HCT116 (cell line): Measurements from ENCODE around the gene VAPA. TPM values are rescaled to one million over a fixed set of nuclear protein-coding genes. Genes with fewer than 3 reads are reported as not detected.

Source experiments
- ATAC-seq: fragments of 200-7000 bp; cut with Tn5 transposase; 2 replicates; pipeline ENCODE4 v1.9.1; 2020; ENCODE audit warnings: mild to moderate bottlenecking, moderate library complexity
- BruUV-seq: library from RNA; stranded (reverse); fragments of 400-500 nt; replicated peaks from 2 replicates; lab custom pipeline; 2021; lab: Mats Ljungman, UMichigan
- CTCF ChIA-PET: fragments of 300-600 bp; sonication (Branson Sonifier 250); formaldehyde crosslinking; loops from one replicate; lab custom pipeline; 2021; ENCODE audit warnings: antibody characterized with exemption; lab: Charles Lee
- POLR2A ChIA-PET: fragments of 300-600, 350-600 bp; sonication (Branson Sonifier 250); formaldehyde crosslinking; loops from one replicate; lab custom pipeline; 2021; ENCODE audit warnings: antibody characterized with exemption; lab: Charles Lee
- RAD21 ChIA-PET, 2 experiments: fragments of 300-600 bp; sonication (Branson Sonifier 250); formaldehyde crosslinking; loops; one replicate each; lab custom pipeline; 2023; ENCODE audit warnings: low total read pairs in 2 of 2; ENCODE audit not compliant: uncharacterized antibody in 2 of 2, unreplicated experiment in 2 of 2, low non-redundant PET in 1 of 2; lab: Charles Lee
- DNase-seq: peaks from one replicate; pipeline ENCODE4 v3.0.0-alpha.2; 2010; ENCODE audit warnings: low read depth, low spot score
- H2AFZ ChIP-seq: fragments of 200-600 bp; shearing (Covaris generic), sonication (generic); 2 replicates; pipeline ENCODE4 v1.6.1; 2017; ENCODE audit warnings: low read depth, mixed run types, mixed read lengths, antibody characterized with exemption, low read length; ENCODE audit not compliant: poor library complexity, severe bottlenecking
- H3K27ac ChIP-seq: 2 replicates; pipeline ENCODE4 v1.5.1; 2012; ENCODE audit warnings: low read depth, low read length
- H3K27me3 ChIP-seq: fragments of 200-600 bp; sonication (generic); 2 replicates; pipeline ENCODE4 v1.6.1; 2016; ENCODE audit warnings: mixed run types, low read length, mixed read lengths; ENCODE audit not compliant: insufficient read depth
- H3K36me3 ChIP-seq, 2 experiments: fragments of 200-500 bp in 1 of 2; fragments of 200-600 bp in 1 of 2; sonication (Bioruptor generic) in 1 of 2; sonication (generic) in 1 of 2; 2 replicates each; pipeline versions ENCODE4 v1.5.1 to v1.6.1; 2014 to 2016; ENCODE audit warnings: low read length in 2 of 2, inconsistent platforms in 1 of 2, mixed read lengths in 1 of 2, mixed run types in 1 of 2; ENCODE audit not compliant: insufficient read depth in 2 of 2, control insufficient read depth in 1 of 2
- H3K4me1 ChIP-seq, 2 experiments: fragments of 200-600 bp in 1 of 2; sonication (generic) in 1 of 2; 2 replicates each; pipeline versions ENCODE4 v1.5.1 to v1.6.1; 2012 to 2017; ENCODE audit warnings: low read length in 2 of 2, inconsistent platforms in 1 of 2, mild to moderate bottlenecking in 1 of 2, mixed read lengths in 1 of 2, mixed run types in 1 of 2, moderate library complexity in 1 of 2; ENCODE audit not compliant: insufficient read depth in 2 of 2, control insufficient read depth in 1 of 2
- H3K4me2 ChIP-seq: fragments of 200-600 bp; sonication (generic); 2 replicates; pipeline ENCODE4 v1.6.1; 2017; ENCODE audit warnings: mixed run types, low read length, mixed read lengths
- H3K4me3 ChIP-seq, 2 experiments: fragments of 200-600 bp in 1 of 2; sonication (generic) in 1 of 2; replicated peaks in 1 of 2; 2 replicates each; pipeline ENCODE4 v1.5.1; 2011 to 2016; ENCODE audit warnings: low read length in 2 of 2, control low read depth in 1 of 2, low read depth in 1 of 2, mild to moderate bottlenecking in 1 of 2, mixed read lengths in 1 of 2, mixed run types in 1 of 2
- H3K79me2 ChIP-seq: fragments of 200-600 bp; sonication (generic); 2 replicates; pipeline ENCODE4 v1.6.1; 2017; ENCODE audit warnings: mild to moderate bottlenecking, mixed run types, low read length, moderate library complexity, mixed read lengths; ENCODE audit not compliant: insufficient read depth
- H3K9ac ChIP-seq: fragments of 200-600 bp; sonication (generic); 2 replicates; pipeline ENCODE4 v1.6.1; 2016; ENCODE audit warnings: low read length, mixed read lengths
- H3K9me2 ChIP-seq: fragments of 200-600 bp; sonication (generic), shearing (Covaris generic); 2 replicates; pipeline ENCODE4 v1.6.1; 2017; ENCODE audit warnings: mixed run types, mild to moderate bottlenecking, moderate library complexity; ENCODE audit not compliant: insufficient read depth
- H3K9me3 ChIP-seq, 2 experiments: fragments of 200-500 bp in 1 of 2; fragments of 200-600 bp in 1 of 2; sonication (Bioruptor generic) in 1 of 2; sonication (generic) in 1 of 2; 2 replicates each; pipeline ENCODE4 v1.6.1; 2014 to 2017; ENCODE audit warnings: low read length in 2 of 2, mixed read lengths in 2 of 2, inconsistent platforms in 1 of 2, low read depth in 1 of 2, mild to moderate bottlenecking in 1 of 2, mixed run types in 1 of 2, moderate library complexity in 1 of 2; ENCODE audit not compliant: control insufficient read depth in 1 of 2, insufficient read depth in 1 of 2
- H4K20me1 ChIP-seq: fragments of 200-600 bp; sonication (generic), shearing (Covaris generic); 2 replicates; pipeline ENCODE4 v1.6.1; 2017; ENCODE audit warnings: mixed run types, mild to moderate bottlenecking, moderate library complexity; ENCODE audit not compliant: insufficient read depth
- CEBPB ChIP-seq: IDR thresholded peaks from 2 replicates; pipeline ENCODE4 v1.6.1; 2012; ENCODE audit warnings: low read depth
- EGR1 ChIP-seq: IDR thresholded peaks from 2 replicates; pipeline ENCODE4 v1.6.1; 2012; ENCODE audit warnings: low read depth
- ELF1 ChIP-seq: IDR thresholded peaks from 2 replicates; pipeline ENCODE4 v1.6.1; 2012; ENCODE audit warnings: low read depth, borderline replicate concordance
- EZH2 ChIP-seq: fragments of 200-600 bp; sonication (generic); IDR thresholded peaks from 2 replicates; pipeline ENCODE4 v1.6.1; 2017; ENCODE audit warnings: antibody characterized with exemption, mixed run types
- EZH2phosphoT487 ChIP-seq: fragments of 200-600 bp; IDR thresholded peaks from 2 replicates; pipeline ENCODE4 v1.6.1; 2018; ENCODE audit warnings: antibody characterized with exemption, borderline replicate concordance
- FOSL1 ChIP-seq: IDR thresholded peaks from 2 replicates; pipeline ENCODE4 v1.6.1; 2012; ENCODE audit warnings: low read depth
- POLR2A ChIP-seq: IDR thresholded peaks from 2 replicates; pipeline ENCODE4 v1.7.0; 2011; ENCODE audit warnings: borderline replicate concordance; ENCODE audit not compliant: insufficient read depth, insufficient read length; ENCODE audit errors: extremely low read depth
- RAD21 ChIP-seq: IDR thresholded peaks from 2 replicates; pipeline ENCODE4 v1.6.1; 2012; ENCODE audit warnings: low read depth, mild to moderate bottlenecking
- SP1 ChIP-seq: IDR thresholded peaks from 2 replicates; pipeline ENCODE4 v1.6.1; 2012; ENCODE audit warnings: low read depth
- TCF7L2 ChIP-seq: IDR thresholded peaks from 2 replicates; pipeline ENCODE4 v1.7.0; 2011; ENCODE audit warnings: borderline replicate concordance, inconsistent platforms; ENCODE audit not compliant: insufficient read depth, insufficient read length; ENCODE audit errors: extremely low read depth
- ZNF274 ChIP-seq: fragments of 200-500 bp; sonication (Bioruptor generic); IDR thresholded peaks from 2 replicates; pipeline ENCODE4 v1.6.1; 2014; ENCODE audit warnings: mild to moderate bottlenecking, low read depth, low read length, inconsistent platforms
- intact Hi-C: fragments of 100-400 bp; cut with micrococcal nuclease; formaldehyde crosslinking; loops from 2 replicates; pipeline ENCODE4 v1.10.0; 2022
- total RNA-seq: library from RNA; stranded (reverse); gene quantifications from one replicate; pipeline ENCODE4 v1.2.1, GENCODE V29; 2021; ENCODE audit not compliant: unreplicated experiment
- TF ChIP-seq, protein P1 (sequence below): IDR thresholded peaks from 2 replicates; pipeline ENCODE4 v1.6.1; 2012
- TF ChIP-seq, protein P2 (sequence below): IDR thresholded peaks from 2 replicates; pipeline ENCODE4 v1.6.1; 2012; ENCODE audit warnings: low read depth
- TF ChIP-seq, protein P3 (sequence below): IDR thresholded peaks from 2 replicates; pipeline ENCODE4 v1.6.1; 2011; ENCODE audit warnings: mild to moderate bottlenecking, low read length, moderate library complexity; ENCODE audit not compliant: insufficient replicate concordance; ENCODE audit errors: extremely low read depth

The VAPA gene
- total RNA-seq, 1 experiment from 2014 or later = 295 TPM

DNA sequence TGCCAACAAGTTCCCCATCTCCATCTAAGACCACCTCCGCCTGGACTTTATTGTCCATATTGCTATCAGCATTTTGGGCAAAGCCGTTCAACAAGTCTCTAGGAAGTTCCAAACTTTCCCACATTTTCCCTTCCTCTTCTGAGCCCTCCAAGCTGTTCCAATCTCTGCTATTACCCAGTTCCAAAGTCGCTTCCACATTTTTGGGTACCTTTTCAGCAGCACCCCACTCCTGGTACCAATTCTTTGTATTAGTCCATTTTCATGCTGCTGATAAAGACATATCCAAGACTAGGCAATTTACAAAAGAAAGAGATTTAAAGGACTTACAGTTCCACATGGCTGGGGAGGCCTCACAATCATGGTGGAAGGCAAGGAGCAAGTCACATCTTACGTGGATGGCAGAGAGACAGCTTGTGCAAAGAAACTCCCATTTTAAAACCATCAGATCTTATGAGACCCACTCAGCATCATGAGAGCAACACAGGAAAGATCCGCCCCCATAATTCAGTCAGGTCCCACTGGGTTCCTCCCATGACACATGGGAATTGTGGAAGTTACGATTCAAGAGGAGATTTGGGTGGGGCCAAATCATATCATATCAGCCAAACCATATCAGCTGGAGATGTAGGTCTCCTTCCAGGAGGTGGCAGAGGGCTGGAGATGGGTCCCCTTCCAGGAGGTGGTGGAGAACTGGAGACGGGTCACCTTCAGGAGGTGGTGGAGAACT, 47.9 kb upstream of the VAPA start:
- H2AFZ ChIP-seq = no peak overlapping the region
- H3K36me3 ChIP-seq = no peaks in the 10 kb centered on the region
- intact Hi-C loops = no loop called here
- H3K27me3 ChIP-seq = no peaks in the 10 kb centered on the region
- no peak overlapping the region for H3K9ac ChIP-seq
- POLR2A ChIA-PET = no interaction called here
- no peak overlapping the region for H3K27ac ChIP-seq
- peaks cover 25 to 40% of the 10 kb centered on the region in 2 experiments for H3K4me1 ChIP-seq
- H4K20me1 ChIP-seq = no peaks in the 10 kb centered on the region
- H3K9me2 ChIP-seq = no peaks in the 10 kb centered on the region
- no peaks in the 10 kb centered on the region for H3K79me2 ChIP-seq
- no peak for DNase-seq
- ATAC-seq = no peak
- TF ChIP-seq SP1 (no peak), ZNF274 (no peak), EGR1 (no peak), EZH2 (no peak), POLR2A (no peak)
- TF ChIP-seq, protein P1, sequence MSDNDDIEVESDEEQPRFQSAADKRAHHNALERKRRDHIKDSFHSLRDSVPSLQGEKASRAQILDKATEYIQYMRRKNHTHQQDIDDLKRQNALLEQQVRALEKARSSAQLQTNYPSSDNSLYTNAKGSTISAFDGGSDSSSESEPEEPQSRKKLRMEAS = no peak
- RAD21 ChIA-PET = no interaction called here
- CTCF ChIA-PET = no interaction called here
- peaks cover 6 to 11% of the 10 kb centered on the region in 2 experiments; a peak in 2 of 4 replicates for H3K9me3 ChIP-seq
- no peak overlapping the region for H3K4me2 ChIP-seq
- no peak overlapping the region for H3K4me3 ChIP-seq
- no TSS peak for BruUV-seq

DNA sequence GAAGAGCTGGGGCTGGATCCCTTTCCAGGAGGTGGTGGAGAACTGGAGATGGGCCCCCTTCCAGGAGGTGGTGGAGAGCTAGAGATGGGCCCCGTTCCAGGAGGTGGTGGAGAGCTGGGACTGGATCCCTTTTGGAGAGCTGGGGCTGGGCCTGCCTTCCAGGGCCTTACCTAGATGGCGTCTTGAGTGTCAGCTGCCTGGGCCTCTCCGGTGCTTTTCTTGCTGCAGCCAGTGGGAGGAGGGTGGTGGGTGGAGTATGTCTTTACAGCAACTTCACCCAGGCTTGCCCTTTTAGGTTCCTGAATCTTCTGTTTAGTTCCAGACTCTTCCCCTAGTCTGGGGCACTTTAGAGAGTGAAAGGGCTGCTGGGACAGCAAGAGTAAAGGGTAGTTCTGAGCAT, 47.2 kb upstream of the VAPA start:
- ChIA-PET RAD21 (no interaction called here), CTCF (no interaction called here), POLR2A (no interaction called here)
- intact Hi-C loops = no loop called here
- Histone ChIP-seq H2AFZ (no peak overlapping the region), H3K4me2 (no peak overlapping the region), H3K9me3 (peaks cover 6 to 11% of the 10 kb centered on the region in 2 experiments; a peak in 2 of 4 replicates), H4K20me1 (no peaks in the 10 kb centered on the region), H3K27ac (no peak overlapping the region), H3K27me3 (no peaks in the 10 kb centered on the region), H3K36me3 (no peaks in the 10 kb centered on the region), H3K4me1 (peaks cover 32 to 47% of the 10 kb centered on the region in 2 experiments), H3K9me2 (no peaks in the 10 kb centered on the region), H3K4me3 (no peak overlapping the region), H3K79me2 (no peaks in the 10 kb centered on the region), H3K9ac (no peak overlapping the region)
- ATAC-seq = no peak
- no peak for DNase-seq
- no TSS peak for BruUV-seq
- TF ChIP-seq, protein P2, sequence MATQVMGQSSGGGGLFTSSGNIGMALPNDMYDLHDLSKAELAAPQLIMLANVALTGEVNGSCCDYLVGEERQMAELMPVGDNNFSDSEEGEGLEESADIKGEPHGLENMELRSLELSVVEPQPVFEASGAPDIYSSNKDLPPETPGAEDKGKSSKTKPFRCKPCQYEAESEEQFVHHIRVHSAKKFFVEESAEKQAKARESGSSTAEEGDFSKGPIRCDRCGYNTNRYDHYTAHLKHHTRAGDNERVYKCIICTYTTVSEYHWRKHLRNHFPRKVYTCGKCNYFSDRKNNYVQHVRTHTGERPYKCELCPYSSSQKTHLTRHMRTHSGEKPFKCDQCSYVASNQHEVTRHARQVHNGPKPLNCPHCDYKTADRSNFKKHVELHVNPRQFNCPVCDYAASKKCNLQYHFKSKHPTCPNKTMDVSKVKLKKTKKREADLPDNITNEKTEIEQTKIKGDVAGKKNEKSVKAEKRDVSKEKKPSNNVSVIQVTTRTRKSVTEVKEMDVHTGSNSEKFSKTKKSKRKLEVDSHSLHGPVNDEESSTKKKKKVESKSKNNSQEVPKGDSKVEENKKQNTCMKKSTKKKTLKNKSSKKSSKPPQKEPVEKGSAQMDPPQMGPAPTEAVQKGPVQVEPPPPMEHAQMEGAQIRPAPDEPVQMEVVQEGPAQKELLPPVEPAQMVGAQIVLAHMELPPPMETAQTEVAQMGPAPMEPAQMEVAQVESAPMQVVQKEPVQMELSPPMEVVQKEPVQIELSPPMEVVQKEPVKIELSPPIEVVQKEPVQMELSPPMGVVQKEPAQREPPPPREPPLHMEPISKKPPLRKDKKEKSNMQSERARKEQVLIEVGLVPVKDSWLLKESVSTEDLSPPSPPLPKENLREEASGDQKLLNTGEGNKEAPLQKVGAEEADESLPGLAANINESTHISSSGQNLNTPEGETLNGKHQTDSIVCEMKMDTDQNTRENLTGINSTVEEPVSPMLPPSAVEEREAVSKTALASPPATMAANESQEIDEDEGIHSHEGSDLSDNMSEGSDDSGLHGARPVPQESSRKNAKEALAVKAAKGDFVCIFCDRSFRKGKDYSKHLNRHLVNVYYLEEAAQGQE = no peak
- TF ChIP-seq ELF1 (no peak), FOSL1 (no peak), SP1 (no peak), RAD21 (no peak), TCF7L2 (no peak), EZH2phosphoT487 (no peak), CEBPB (no peak)
- TF ChIP-seq, protein P1 = no peak
- TF ChIP-seq, protein P3, sequence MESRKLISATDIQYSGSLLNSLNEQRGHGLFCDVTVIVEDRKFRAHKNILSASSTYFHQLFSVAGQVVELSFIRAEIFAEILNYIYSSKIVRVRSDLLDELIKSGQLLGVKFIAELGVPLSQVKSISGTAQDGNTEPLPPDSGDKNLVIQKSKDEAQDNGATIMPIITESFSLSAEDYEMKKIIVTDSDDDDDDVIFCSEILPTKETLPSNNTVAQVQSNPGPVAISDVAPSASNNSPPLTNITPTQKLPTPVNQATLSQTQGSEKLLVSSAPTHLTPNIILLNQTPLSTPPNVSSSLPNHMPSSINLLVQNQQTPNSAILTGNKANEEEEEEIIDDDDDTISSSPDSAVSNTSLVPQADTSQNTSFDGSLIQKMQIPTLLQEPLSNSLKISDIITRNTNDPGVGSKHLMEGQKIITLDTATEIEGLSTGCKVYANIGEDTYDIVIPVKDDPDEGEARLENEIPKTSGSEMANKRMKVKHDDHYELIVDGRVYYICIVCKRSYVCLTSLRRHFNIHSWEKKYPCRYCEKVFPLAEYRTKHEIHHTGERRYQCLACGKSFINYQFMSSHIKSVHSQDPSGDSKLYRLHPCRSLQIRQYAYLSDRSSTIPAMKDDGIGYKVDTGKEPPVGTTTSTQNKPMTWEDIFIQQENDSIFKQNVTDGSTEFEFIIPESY = no peak
